SK-N-SH (cell line): ENCODE results near the gene DLX5.

Experiments
- CHD2 ChIP-seq: fragments of 150-350 bp; IDR thresholded peaks from 2 replicates; pipeline ENCODE4 v1.6.1; 2018; ENCODE audit warnings: low read length; ENCODE audit not compliant: partially characterized antibody
- FOXJ3 ChIP-seq: sonication (generic); formaldehyde crosslinking; IDR thresholded peaks from 2 replicates; pipeline ENCODE4 v1.5.1; 2020; ENCODE audit warnings: mild to moderate bottlenecking, missing genetic modification reagents
- FOXM1 ChIP-seq: IDR thresholded peaks from 2 replicates; pipeline ENCODE4 v1.4.0; 2012; ENCODE audit warnings: low read depth, mild to moderate bottlenecking
- NRF1 ChIP-seq: IDR thresholded peaks from 2 replicates; pipeline ENCODE4 v1.6.1; 2012; ENCODE audit warnings: low read depth, mild to moderate bottlenecking, low read length
- POLR2AphosphoS5 ChIP-seq: IDR thresholded peaks from 2 replicates; pipeline ENCODE4 v1.6.1; 2012; ENCODE audit warnings: low read depth, low read length
- RFX5 ChIP-seq: IDR thresholded peaks from 2 replicates; pipeline ENCODE4 v1.6.1; 2012; ENCODE audit warnings: mild to moderate bottlenecking, improper control_type of control experiment, low read length
- TF ChIP-seq, protein P1 (sequence below): fragments of 150-350 bp; IDR thresholded peaks from 2 replicates; pipeline ENCODE4 v1.6.1; 2017; ENCODE audit warnings: antibody characterized with exemption, low read length, low read depth, borderline replicate concordance
- TF ChIP-seq, protein P2 (sequence below): fragments of 200-600 bp; sonication (generic); IDR thresholded peaks from 2 replicates; pipeline ENCODE4 v1.6.1; 2017; ENCODE audit warnings: antibody characterized with exemption, mild to moderate bottlenecking, moderate library complexity

DNA sequence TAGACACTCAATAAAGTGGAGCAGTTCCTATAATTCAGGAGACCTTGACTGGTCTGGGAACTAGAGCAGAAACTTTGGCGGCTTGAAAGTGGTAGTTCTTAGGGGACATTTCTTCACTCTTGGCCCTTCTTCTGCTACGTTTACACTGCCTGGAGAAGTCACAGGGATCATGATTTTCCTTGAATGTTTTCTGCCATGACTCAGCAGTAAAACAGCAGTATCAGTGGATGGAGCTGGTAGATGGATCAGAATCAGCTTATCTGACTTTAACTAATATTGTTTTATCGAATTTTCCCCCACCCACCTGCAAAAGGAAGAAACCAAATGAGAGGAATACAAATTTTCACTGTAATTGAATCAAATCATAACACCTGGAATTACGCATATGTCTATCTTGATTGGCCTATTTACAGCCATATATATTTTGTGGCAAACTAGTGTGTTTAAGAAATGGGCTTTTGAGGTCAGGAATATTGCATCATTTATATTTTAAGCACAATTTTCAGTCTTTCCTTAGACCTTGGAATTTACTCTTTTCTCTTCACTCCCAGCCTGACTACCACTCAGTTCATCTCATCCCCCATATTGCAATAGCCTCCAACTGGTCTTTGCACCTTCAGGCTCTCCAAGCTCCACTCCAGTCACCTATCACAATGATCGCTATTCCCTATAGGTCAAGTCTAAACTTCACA, 14.9 kb upstream of the DLX5 start:
- no peak for TF ChIP-seq CHD2
- TF ChIP-seq, protein P1, sequence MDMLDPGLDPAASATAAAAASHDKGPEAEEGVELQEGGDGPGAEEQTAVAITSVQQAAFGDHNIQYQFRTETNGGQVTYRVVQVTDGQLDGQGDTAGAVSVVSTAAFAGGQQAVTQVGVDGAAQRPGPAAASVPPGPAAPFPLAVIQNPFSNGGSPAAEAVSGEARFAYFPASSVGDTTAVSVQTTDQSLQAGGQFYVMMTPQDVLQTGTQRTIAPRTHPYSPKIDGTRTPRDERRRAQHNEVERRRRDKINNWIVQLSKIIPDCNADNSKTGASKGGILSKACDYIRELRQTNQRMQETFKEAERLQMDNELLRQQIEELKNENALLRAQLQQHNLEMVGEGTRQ = no peak
- no peak for TF ChIP-seq NRF1
- TF ChIP-seq RFX5 = no peak
- TF ChIP-seq, protein P2, sequence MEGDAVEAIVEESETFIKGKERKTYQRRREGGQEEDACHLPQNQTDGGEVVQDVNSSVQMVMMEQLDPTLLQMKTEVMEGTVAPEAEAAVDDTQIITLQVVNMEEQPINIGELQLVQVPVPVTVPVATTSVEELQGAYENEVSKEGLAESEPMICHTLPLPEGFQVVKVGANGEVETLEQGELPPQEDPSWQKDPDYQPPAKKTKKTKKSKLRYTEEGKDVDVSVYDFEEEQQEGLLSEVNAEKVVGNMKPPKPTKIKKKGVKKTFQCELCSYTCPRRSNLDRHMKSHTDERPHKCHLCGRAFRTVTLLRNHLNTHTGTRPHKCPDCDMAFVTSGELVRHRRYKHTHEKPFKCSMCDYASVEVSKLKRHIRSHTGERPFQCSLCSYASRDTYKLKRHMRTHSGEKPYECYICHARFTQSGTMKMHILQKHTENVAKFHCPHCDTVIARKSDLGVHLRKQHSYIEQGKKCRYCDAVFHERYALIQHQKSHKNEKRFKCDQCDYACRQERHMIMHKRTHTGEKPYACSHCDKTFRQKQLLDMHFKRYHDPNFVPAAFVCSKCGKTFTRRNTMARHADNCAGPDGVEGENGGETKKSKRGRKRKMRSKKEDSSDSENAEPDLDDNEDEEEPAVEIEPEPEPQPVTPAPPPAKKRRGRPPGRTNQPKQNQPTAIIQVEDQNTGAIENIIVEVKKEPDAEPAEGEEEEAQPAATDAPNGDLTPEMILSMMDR = no peak
- TF ChIP-seq FOXM1 = no peak
- TF ChIP-seq POLR2AphosphoS5 = no peak
- TF ChIP-seq FOXJ3 = no peak
